Right ventricle myocardium inferior (tissue), 1 donor: Measurements from ENCODE around the gene NAPA. TPM values are rescaled to one million over a fixed set of nuclear protein-coding genes. Genes with fewer than 3 reads are reported as not detected.
A peak's percentile ranks its signal among the peaks of the same experiment; 100 is the strongest.

Experiments
- ATAC-seq: fragments of 200-7000 bp; cut with Tn5 transposase; one replicate; pipeline ENCODE4 v1.9.1; 2020; ENCODE audit warnings: mild to moderate bottlenecking, moderate library complexity
- DNase-seq: peaks from one replicate; pipeline ENCODE4 v3.0.0; 2021; ENCODE audit errors: missing footprints
- intact Hi-C: fragments of 100-400 bp; cut with DNase I; formaldehyde crosslinking; loops from one replicate; pipeline ENCODE4 v1.11.0; 2022
- total RNA-seq: library from RNA; stranded (reverse); fragmentation: NEBNext Ultra II Directional; extraction: Animal tissue kit (Norgen Biotek cat#: 25700); gene quantifications from one replicate; pipeline ENCODE4 v1.2.1, GENCODE V29; 2021
- donor health status: DM: no; HTN: yes; CAD: no; lungs with severe emphysema.

Gene NAPA
- total RNA-seq, 1 donor from 2014 or later = 119 TPM

GRCh38 chr19:47471733-47472457, 43.0 kb downstream of the NAPA start, which contains the start of gene SLC8A2:
TSS of gene SLC8A2 (minus strand) at chr19:47471893. CDS start at chr19:47466403, 5,490 bp downstream.
- intact Hi-C loops = no loop called here
- no peak for DNase-seq
- ATAC-seq = peak; percentile 52

DNA sequence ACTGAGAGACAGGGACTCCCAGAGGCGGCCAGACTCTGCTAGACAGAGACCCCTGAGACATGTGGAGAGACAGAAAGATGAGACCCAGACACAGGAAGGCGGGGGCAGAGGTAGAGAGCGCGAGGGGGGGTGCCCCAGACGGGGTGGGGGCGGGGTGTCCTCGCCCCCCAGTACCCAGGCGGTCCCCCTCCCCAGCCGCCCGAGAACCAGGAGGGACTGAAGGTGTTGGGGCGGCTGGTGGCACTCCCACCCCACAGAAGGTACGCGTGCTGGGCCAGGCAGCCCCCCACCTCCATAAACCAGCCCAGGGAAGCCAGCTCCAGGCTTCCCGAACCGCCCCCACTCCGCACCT, 43.5 kb downstream of the NAPA start:
- ATAC-seq (no peak), DNase-seq (no peak)
- intact Hi-C loops = no loop called here

- ATAC-seq (no peak), DNase-seq (no peak)
- intact Hi-C loops = no loop called here
Measured at GRCh38 chr19:47470447-47471195, 44.2 kb downstream of the NAPA start.

DNA sequence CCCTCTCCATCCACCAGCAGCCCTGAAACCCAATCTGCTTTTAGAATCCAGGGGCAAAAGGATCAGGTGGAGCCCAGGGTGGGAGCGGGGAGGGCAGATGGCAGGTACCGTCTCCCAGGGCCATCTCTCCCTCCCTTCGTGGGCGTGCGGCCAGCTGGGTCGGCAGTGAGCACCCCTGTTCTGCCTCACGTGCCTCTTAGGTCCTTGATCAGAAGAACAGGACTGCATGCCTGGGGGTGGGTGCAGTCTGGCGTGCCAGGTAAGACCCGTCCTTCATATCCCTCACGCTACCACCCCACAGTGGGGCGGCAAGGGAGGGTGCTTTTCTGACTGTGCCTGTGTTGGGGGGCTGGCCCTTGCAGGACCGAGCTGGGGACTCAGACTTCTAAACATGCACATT, 45.1 kb downstream of the NAPA start:
- DNase-seq (no peak), ATAC-seq (no peak)
- intact Hi-C loops = no loop called here

GRCh38 chr19:47469363-47469700, 45.5 kb downstream of the NAPA start:
- ATAC-seq = no peak
- no peak for DNase-seq
- intact Hi-C loops = no loop called here

GRCh38 chr19:47467914-47468313, 46.9 kb downstream of the NAPA start:
- intact Hi-C loops = no loop called here
- no peak for ATAC-seq
- no peak for DNase-seq

DNA sequence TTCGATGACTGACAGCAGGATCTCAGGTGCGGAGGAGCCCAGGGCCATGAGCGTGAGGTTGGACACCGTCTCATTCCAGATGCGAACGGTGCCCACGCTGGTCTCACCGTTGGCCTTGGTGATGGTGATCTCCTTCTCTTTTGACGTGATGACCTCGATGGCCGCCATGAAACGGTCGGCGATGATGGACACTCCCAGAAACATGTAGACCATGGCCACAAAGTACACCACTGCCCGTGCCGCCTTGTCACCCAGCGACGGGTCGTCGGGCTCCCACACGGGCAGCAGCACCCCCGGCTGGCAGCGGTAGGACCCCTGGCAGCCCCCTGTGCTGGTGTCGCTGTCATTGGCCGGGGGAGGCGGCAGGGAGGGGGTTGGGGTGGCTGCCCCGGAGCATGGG, 48.9 kb downstream of the NAPA start:
- ATAC-seq (no peak), DNase-seq (no peak)
- intact Hi-C loops = no loop called here

DNA sequence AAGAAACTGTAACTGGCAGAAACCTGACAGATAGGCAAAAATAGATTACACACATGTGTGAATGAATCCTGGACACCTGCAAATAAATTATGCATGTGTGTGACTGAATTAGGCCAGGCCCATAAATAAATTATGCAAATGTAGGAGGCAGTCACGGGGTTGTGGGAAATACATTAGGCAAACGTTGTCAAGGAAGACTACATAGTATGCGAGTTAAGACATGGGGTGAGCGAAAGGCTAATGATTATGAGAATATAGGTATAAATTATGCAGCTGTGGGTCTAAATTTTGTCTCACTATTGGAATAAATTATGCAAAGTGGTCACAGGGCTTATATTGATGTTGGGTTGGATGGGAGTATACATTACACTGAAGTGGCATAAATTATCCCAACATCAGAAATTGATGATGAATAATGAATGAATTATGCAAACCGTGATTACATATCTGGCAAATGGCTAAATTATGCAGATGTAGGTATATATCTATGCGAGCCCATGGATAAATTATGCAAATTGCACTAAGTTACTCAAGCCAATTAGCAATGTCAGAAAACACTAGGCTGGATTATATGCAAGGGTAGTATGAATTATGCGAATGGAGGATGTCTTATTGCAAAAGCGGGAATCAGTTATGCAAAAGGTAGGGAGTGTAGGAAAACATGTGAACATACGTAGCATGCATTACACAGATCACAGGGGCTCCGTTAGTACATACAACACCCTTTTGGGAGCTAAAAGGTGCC, 50.0 kb downstream of the NAPA start:
- ATAC-seq (no peak), DNase-seq (no peak)
- intact Hi-C loops = no loop called here

DNA sequence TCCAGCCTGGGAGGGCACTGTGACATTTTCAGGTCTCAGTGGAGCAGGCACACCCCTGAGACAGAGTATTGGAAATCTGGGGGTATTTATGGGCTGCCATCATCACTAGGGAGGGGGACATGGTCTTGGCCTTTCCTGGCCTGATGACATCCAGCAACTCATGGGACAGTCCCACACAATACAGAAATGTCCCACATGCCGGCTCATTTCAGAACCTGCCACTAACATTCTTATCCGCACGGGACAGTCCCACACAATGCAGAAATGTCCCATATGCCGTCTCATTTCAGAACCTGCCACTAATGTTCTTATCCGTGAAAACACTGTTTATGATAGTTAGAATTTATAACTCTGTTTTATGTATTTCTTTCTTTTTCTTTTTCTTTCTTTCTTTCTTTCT, 53.0 kb downstream of the NAPA start:
- DNase-seq (no peak), ATAC-seq (no peak)
- intact Hi-C loops = no loop called here

- intact Hi-C loops = no loop called here
- DNase-seq (no peak), ATAC-seq (no peak)
Measured at GRCh38 chr19:47459477-47459876, 55.4 kb downstream of the NAPA start.

DNA sequence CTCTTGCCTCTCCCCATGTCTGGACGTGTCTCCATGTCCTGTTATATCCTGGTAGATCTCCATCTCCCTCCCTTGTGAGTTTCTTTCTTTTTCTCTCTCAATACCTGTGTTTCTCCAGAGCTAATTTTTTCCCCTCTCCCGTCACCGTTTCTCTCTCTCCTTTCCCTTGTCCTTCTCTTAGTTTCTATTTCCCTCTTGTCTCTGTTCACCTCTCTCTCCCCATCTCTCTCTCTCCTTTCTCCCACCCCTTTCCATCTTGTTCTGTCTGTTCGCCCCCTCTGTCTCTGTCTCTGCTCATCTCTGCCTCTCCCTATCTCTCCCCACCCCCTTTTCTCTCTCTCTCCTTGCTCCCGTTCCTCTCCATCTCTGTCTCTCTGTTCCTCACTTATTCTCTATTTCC, 56.2 kb downstream of the NAPA start:
- DNase-seq (no peak), ATAC-seq (no peak)
- intact Hi-C loops = no loop called here

DNA sequence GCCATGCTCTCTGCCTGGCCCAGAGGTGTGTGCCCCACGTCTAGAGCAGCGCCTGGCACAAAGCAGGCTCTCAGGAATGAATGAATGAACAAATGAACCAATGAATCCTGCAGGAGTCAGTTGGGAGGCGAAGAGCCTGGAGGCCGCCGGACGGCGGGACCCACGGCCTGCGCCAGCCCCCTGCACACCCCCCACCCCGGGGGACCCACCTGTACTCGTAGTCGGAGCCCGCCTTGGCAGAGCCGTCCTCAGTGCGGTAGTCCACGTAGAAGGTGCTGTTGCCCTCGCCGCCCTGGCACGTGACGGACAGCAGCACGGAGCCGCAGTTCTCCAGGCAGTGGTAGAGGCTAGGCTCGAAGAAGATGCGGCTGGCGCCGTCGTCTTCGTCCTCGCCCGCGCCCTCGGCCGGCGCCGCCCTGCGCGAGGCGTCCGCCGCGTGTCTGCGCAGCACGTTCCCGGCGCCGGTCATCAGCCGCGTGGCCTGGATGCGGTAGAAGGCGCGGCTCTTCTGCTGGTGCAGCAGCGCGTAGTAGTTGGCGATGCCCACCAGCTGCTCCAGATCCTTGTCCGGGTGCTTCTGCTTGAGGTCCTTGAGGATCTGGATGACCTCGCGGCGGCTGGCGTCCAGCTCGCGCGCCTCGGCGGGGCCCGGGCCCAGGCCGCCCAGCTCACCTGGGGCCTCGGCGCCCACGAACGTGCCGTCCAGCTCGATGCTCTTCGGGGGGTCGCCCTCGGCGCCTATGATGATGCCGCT, 58.0 kb downstream of the NAPA start:
- ATAC-seq (no peak), DNase-seq (no peak)
- intact Hi-C loops = no loop called here

- no peak for DNase-seq
- no peak for ATAC-seq
- intact Hi-C loops = no loop called here
Measured at GRCh38 chr19:47450478-47450877, 64.4 kb downstream of the NAPA start.

DNA sequence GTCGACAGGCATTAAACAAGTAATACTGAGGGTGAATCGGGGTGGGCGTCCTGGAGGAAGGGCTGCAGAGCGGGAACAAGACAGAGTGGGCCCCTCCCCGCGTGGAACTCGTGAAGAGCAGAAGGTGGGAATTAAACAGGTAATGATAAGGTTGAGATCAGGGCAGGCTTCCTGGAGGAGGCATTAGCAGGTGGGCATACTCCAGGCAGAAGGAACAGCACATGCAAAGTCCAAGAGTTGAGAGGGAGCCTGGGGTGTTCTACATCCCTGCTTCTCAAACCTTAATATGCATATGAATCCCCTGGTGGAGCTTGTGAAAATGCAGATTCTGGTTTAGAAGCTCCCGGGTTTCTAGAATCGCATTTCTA, 66.5 kb downstream of the NAPA start:
- intact Hi-C loops = no loop called here
- DNase-seq = no peak

DNA sequence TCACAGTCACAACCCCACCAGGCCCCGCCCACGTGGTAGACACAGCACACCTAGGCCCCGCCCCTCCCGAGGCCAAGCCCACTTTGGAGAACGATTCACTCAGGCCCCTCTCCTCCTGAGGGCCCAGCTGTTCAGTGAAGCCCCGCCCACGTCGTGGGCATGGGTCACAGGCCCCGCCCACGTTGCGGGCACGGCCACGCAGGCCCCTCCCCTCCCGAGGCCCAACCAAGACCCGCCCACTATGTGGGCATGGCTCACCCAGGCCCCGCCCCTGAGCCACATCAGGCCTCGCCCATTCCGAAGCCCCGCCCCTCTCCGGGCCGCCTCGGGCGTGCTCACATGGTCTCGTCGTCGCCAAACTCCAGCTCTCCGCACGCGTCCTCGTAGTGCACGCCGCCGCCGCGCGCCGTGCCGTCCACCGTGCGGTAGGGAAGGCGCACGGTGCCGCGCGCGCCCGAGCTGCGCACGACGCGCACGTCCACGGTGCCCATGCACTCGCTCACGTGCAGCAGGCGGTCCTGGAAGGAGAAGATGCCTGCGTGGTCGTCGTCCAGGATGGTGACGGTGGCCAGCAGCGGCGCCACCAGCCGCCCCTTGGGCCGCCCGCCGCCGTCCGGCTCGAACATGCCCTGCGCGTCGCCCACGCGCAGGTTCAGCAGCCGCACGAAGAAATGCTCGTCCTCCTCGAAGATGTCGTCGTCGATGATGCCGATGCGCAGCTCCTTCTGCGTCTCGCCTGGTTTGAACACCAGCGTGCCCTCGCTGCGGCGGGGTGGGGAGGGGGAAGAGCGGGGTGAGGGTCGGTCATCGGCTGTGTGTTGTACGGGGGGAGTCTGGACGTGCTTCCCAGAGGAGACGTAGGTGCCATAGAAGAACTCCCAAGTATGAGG, 67.1 kb downstream of the NAPA start:
- ATAC-seq (peak; percentile 42), DNase-seq (no peak)
- intact Hi-C loops = no loop called here

More for the DNA sequence above, 66.5 kb downstream of the NAPA start:
- no peak for ATAC-seq

DNA sequence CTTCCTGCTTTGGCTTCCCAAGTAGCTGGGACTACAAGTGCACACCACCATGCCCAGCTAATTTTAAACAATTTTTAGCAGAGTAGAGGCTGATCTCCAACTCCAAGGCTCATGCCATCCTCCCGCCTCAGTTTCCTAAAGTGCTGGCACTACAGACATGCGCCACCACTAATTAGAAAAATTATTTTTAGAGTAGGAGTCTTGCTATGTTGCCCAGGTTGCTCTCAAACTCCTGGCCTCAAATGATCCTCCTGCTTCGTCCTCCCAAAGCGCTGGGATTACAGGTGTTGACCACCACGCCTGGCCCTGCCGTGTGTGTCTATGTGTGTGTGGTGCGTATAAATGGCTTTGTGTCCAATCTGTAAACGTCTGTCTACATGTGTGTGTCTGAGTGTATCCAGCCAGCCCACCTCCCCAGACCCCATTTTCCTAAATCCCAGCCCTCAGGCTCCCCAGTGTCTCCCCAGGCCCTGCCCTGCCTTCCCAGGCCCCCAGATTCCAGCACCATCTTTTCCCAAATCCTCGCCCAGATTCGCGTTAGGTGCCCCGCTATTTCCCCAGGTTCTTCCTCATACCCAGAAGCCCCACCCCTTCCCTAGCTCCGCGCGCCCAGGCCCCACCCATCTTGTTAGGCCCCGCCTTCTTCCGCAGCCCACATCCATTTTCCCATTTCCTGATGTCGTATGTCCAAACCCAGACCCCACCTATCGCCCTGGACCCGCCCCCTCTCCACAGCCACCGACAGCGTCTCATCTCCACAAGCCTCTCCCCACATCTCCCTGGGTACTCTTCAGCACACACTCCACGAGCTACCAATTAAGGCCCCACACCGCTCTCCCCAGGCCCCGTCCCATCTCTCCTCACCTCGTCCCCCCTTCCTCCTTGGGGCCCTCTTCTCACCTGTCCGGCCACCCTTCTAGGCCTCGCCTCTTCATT, 68.1 kb downstream of the NAPA start:
- DNase-seq (no peak), ATAC-seq (no peak)
- intact Hi-C loops = no loop called here

GRCh38 chr19:47445937-47446402, 68.9 kb downstream of the NAPA start:
- ATAC-seq (peak; percentile 9), DNase-seq (no peak)
- intact Hi-C loops = no loop called here
